ENCODE data around the gene ARHGAP22.

ARHGAP22 gene

DNA sequence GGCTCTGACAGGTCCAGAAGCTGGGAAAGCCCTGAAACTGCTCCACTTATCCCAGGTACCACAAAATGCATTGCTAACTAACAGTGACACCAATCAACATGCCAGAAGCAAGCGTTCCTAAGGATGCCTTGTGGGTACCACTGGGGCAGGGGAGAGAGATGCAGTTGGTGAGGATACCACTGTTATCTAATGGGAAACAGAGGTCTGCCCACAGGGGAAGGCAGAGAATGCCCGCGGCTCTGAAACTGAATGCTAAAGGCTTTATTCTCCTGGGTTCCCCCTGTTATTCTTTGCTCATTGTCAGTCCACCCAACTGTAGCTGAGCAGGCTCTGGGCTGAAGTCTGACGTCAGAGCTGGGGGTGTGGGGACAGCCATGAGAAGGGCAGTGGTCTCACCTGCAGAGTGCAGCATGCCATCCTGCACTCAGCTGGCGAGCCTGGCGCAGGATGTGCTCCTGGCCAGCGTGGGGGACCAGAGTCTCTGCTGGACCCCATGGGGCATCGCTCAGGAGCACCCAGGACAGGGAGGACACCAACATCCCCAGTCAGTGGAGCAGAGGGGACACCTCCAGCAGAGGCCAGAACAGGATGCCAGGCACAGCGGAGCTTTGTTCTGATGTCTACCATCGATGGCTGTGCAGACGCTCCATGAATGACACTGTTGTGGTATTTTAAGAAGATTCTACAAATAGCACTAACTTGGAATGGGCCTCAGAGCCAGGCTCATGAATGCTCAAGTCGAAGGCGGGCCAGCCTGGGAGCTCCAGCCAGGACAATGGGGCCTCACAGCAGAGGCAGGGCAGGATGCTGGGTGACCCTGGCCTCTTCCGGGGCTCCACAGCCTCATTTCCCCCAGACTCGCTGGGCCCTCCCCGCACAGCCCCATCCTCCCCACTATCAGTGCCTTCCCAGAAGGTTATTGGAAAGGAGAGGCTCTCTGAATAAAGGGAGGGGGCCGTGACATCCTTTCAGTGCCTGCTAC lies 95.8 kb downstream of the ARHGAP22 start:
- DNase-seq = no peak

DNA sequence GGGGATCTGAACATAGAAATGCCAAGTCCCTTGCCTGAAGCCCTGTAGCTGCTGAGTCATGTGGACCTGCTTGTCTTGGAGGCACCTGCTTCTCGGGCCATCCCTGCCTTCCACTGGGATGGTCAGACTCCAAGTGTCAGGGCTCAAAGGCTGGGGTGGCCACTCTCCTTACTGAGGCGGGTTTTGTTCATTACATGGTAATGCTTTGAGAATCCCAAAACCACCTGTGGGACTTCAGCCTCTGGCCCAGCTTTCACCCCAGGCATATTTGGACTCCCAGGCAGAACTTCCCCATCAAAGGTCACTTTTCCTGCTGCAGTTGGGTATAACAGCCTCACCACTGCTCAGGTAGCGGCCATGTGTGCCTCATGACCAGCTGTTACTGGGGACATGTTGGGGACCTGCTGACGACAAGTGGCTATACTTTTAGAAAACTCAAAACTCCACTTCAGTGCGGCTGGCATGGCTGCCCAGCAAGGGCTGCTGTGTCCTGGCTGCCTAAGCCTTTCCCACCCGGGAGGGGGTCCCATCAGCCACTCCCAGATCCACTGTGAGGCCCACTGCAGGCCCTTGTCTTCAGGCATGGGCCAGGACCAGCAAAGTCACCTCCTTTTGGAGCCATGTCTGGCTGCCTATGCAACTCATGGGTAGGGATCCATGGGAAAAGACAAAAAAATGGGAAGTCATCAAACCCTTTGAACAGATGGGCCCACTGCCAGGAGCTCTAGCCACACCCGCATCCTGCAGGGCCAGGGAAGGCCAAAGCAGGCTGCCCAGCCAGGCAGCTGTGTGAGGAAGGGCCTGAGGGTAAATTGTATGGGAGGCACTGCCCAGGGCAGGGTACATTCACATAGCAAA lies 96.7 kb downstream of the ARHGAP22 start:
- no peak for DNase-seq

DNA sequence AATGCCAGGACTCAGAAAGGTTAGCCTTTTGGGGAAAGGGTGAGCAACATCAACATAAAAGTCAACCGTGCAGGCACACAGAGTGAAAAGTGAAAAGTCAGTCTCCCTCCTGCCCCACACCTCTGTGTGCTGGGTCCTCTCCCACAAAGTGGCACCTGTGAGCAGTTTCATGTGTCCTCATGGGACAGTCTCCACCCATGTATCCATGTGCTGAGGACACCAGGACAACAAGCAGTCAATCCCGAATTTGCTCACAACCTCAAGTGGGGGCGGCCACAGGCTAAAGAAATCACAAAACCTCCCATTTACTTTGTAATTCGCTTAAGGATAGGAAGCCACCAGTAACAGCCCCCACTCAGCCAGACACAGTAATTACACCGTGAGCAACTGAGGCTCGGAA lies 97.4 kb downstream of the ARHGAP22 start:
- no peak for DNase-seq

DNA sequence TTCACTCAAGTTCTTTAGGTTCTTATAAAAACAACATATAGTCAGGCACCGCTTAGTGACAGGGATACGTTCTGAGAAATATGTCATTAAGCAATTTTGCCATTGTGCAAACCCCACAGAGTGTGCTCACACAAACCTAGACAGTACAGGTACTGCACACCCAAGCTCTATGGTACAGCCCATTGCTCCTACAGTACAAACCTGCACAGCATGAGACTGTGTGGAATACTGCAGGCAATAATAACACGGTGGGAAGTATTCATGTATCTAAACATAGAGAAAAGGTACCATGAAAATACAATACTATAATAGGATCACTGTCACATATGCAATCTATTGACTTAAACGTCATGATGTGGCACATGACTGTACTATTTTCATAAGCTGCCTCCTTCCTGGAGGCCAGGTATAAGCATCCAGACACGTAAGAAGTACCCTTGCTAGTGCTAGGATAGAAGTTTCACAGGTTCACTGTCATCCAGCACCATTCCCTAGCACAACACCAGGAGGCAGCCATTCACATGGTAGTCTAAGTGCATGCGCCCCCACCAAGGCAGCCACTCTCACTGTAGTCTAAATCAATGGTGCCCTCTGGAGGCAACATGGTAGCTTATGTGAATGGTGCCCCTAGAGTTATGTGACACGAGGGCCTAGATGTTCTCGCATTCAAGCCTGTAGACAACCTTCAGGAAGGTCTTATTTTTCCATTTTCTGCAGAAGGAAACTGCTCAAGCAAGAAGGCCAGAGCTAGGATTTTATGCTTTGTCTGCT lies 98.5 kb downstream of the ARHGAP22 start:
- DNase-seq = no peak

DNA sequence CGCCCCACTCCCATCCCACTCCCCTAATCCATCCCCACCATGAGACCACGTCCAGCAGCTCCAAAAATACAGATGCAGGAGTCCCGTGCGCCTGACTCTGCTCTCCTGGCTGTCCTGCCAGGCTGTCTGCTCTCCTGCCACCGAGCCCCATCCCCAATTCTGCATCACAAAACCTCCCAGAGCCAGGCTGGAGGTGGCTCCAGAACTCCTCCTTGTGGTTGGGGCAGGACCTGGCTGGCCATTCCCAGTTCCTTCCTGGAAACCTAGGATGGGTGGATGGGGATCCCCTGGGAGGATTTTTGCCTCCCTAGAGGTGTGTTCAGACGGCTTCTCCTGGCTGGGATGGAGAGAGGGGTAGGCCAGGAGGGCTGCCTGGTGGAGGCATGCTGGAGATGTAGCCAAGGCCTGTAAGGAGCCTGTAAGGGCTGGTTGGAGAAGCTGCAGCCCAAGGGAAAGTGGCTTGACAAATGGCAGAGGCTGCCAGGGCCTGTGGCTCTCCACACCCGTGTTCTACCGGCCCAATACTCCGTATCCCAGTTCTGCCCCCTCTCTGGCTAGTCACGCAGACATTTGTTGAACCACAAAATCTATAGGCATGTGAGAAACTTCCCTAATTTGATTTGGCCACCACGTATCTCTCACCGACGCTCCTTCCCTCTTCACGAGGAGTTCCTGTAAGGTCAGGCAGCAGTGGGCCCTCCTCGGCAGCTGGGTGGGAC lies 99.3 kb downstream of the ARHGAP22 start:
- DNase-seq = no peak

DNA sequence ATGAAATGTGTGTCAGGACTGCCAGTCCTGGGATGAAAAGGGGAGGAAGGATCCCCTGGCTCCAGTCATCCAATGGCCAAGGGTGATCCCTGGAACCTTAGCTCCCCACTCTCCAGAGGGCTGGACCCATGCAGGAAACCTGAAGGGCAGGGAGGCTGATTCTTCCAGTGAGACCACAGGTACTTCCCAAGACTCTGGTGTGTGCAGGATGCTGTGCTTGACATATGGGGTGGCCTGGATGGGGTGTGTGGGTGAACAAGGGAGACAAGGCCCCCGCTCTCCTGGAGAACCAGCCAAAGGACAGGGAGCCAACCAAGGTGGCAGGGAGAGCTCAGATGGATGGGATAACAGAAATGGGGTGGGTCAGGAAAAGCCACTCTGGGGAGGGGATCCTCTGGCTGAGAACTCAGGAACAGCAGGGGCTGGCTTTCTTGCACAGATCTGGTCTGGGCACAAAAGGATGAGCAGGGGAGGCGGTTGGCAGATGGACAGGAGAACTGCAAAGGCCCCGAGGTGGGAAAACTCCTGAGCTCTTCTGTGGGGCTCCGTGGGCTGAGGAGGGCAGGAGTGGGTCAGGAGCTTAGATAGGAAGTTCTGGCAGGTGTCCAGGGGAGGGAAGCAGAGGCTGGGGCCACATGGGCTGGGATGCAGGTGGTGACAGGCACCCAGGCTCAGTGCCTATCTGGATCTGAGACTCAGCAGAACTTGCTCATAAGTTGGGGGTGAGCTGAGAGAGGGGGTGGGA lies 100.6 kb downstream of the ARHGAP22 start:
- no peak for DNase-seq

DNA sequence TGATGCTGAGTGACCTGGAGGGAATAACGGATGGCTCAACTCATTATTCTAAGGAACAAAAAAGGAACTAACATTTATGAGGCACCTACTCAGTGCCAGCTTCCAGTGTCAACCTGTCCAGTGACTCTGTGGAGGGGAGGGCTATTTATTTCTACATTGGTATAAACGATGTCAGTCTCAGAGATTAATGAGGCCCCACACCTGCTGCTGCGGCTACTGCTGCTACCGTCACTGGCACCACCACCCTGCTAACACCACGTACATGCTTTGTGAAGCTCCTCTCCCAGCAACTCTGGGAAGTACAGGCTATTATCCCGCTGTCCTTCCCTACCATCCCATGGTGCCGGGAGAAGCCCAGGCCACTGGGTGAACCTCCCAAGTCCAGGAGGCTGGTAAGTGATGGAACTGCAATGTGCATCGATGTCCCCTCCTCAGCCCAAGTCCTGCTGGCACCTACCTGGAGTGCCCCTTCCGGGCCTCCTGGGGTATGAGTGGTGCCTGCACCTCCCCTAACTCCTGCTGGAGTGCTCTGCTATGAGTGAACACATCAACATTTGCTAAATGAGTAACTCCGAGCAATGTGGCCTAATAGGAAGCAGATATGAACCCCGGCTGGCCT lies 101.5 kb downstream of the ARHGAP22 start:
- no peak for DNase-seq

DNA sequence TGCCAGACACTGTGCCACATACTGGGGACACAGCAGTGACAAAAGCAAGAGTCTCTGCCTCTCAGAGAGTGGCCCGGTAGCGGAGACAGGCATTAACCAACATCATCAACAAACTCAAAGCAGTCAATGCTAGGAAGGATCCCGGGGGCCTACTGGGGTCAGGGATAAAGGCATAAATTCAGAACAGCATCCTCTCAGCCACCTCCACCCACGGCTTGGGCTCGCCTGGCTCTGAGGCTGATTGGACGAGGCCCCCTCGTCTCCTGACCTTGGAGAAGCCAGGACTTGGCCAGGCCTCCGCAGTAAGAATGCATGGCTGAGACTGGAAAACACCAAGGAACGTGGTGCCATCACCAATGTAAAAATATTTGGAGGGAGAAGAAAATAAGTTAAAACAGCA lies 102.1 kb downstream of the ARHGAP22 start:
- no peak for DNase-seq

DNA sequence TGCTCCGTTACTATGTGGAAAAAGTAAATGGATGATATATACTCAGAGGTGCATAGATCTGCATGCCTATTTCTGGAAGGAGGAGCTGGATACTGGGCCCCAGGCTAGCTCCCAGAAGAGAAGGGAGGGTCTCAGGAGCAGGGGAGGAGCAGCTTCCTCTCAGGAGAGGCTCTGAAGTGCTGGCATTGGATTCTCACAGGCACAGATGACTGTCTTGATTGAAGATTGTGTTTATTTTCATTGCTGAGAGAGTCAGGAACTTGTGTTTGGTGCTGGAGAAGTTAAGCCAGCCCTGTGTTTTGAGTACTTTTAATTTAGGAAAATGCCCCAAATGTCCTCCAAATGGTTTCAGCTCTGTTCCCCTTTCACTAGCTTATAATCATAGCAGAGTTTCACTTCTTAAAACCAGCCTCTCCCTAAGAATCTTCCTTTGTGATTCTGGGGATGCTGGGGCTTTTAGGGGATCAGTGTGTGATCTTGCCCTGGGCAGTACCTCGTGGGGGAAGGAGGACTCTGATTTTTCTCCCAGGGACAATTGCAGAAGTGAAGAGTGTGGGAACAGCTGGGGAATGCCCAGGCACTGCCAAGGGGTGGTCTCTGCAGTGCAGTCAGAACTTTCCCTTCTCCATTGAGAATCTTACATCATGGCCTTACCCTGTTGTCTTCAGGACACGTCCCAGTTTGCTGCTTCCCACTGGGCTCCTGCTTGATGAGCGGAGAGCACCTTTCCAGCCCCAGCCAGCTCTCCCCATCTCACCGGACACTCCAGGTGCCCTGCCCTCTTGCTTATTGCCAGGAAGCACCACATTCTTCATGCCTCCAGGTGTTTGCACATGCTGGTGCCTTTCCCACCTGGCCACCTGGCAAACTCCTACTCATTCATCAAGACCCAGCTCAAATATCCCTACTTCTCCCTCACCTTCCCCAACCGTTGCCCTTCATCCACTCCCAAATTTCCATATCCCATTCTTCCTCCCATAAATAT lies 102.8 kb downstream of the ARHGAP22 start:
- no peak for DNase-seq

DNA sequence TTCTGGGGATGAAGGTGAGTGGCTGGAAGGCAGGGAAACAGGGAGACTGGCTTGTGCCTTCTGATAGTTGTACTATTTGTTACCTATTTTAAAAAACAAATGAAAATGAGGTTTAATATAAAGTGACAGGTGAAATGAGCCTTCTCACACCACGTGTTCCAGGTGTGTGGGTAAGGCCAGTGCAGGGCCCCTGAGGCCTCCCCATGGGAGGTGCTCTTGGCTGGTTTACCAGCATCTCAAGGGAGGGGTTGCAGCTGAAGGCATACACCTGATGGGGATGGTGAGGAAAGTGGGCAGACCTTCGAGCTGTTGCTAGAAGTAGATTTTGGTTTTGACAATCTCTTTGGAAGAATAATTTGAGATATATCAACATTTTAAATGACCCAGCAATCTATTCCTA lies 103.6 kb downstream of the ARHGAP22 start:
- DNase-seq = no peak

DNA sequence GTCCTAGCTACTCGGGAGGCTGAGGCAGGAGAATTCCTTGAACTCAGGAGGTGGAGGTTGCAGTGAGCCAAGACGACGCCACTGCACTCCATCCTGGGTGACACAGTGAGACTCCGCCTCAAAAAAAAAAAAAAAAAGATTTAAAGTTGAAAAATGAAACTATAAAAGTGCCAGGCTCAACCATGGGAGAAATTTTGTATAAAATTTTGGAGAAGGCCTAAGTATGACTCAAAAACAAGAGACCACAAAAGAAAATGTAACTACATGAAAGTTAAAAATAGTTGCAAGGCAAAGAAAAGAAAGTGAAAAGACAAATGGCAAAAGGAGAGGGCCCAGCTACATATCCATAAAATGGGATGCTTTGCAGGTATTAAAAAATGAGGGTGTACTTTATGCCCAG lies 104.1 kb downstream of the ARHGAP22 start:
- DNase-seq = no peak

DNA sequence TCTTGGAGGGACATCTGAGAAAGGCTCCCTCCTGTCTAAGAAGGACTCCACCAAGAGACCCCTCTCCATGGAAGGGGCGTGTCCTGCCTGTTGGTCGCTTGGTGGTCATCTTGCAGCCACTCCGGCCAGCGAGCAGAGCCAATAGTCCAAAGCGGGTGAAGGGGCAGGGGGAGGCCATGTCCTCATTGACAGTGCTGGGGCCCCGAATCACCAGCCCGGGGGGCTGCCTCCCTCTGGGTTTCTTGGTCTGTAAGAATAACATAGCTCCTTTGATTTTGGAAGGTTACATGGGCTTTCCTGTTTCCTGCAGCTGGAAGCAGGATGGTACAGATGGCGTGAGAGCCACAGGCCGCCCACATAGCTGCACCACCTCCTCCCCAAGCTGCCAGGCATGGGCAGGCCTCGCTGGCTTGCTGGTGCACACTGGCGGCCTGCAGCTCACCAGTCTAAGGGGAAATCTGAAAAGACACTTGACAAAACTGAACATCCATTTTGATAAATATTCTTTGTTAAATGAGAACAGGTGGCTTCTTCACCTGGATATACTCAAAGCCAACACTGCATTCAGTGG lies 105.8 kb downstream of the ARHGAP22 start:
- DNase-seq = no peak

DNA sequence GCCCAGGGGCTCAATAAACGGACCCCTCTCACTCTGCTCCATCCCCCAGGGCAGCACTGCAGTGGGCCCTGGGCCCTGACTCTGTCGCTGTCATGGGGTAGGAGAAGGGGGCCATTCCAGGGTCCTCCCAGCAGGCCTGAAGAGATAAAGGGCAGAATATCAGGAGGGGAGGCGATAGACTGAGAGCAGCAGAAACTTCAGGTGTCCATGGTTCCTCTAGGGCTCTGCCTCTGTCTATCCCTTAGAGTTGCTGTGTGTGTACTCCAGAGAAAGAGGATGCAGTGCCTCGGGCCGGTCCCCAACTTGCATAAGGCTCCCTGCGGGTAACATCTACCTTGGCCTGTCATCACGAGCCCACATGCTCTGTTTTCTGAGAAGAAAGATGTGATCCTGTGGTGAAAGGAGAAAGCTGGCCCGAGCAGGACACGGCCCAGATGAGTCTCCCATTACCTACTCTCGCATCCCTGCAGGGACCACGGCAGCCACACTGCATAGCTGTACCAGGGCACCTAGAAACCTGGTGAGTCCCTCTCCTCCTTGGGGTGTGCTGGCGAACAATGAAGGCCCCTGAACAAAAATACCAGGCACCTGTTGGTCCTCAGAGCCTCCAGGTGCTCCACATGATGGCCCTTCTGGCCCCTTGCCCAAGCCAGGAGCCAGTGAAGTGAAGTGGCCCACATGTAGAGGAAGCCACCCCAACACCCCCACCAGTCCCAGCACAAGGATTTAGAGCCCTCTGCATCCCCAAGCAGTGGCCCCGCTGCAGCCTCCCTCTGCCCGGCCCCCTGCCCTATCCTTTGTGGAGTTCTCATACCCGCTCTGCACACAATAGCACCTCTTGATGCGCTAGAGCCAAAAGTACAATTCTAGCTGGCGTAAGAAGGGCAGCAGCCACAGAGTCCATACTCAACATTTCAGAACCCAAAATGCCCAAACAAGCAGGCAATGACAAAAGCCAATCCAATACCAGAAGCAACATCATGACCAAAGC lies 106.8 kb downstream of the ARHGAP22 start:
- DNase-seq = no peak

DNA sequence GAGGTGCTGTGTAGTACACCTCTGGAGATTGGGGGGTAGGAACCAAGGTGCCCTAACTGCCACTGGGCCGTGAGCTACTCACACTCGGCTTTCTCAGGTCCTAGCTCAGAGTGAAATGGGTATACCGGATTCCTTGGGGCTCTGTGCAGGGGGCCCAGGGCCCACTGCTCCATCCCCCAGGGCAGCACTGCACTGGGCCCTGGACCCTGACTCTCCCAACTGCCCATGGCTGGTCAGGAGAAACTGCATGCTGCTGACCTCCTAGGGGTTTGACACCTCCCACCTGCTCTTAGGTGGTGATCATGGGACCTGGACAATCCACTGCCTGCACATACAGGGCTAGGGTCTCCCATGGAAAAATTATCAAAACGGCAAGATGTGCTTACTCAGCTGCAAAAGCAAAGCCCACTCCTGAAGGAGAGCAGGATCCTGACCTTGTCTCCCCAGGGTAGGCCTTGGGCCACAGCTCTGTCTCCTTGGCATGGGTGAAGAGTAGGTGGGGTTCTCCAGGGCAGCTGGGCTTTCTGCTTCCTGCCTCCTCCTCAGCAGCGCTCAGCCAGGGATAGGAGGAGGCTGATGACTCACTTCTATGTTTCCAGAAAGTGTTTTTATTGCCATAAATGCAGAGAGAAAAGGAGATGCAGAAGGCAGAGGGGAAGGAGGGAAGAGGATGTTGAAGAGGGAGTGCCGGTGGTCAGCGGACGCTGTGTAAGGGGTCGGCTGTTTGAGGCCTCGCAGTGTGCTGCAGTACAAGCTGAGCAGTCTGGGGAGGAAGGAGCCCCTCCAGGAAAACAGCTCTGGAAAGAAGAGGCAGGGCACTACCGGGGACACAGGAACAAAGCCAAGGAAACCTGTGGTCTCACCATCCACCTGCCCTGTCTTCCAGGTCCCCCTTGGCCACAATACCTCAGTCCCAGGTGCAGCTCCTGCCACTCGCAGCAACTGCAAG lies 107.8 kb downstream of the ARHGAP22 start:
- no peak for DNase-seq

DNA sequence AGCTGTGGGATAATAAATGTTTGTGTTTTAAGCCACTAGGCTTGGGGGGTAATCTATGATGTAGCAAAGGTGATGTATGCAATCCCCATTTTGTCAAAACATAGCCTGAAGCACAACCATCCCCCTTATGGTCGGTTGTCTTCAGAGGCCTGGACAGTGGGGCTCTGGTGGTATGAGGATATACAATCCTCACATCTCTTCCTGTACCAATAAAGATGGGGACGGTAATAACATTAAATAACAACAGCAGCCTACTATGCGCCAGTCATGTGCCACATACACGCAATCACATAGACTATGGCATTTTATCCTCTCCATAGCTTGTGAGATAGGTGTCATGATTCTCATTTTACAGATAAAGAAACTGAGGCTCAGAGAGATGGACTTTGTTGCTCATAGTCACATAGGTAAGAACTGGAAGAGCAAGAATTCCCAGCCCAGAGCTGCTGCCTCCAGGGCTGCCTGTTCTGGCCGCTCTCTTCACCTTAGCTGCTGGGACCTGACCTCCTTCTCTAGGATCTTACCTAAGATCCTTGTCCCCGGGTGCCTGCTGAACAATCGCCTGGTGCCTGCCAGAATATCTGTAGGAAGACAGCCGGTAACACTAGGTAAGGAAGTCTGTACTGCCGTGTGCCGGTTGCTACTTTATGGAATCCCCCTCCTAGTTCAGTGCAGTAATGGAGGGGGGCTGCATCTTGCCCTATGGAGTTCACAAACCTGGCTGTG lies 108.6 kb downstream of the ARHGAP22 start:
- DNase-seq = no peak

All from stimulated activated CD4-positive, alpha-beta T cell treated with anti-CD3 and anti-CD28 coated beads, Interleukin-4, amount 100 ng/mL, for 24 hours (primary cell).